Endothelial cell of umbilical vein (primary cell): ENCODE measurements around the gene TRMO. TPM values are rescaled to one million over a fixed set of nuclear protein-coding genes. Genes with fewer than 3 reads are reported as not detected.

Source experiments
- BruUV-seq: library from RNA; stranded (reverse); fragments of 400-500 nt; replicated peaks from 2 replicates; lab custom pipeline; 2021; lab: Mats Ljungman, UMichigan
- CTCF ChIA-PET: fragments of 300-600, 350-600 bp; sonication (Branson Sonifier 250); formaldehyde crosslinking; loops from one replicate; lab custom pipeline; 2021; ENCODE audit warnings: antibody characterized with exemption, inconsistent platforms; lab: Charles Lee
- POLR2A ChIA-PET: fragments of 300-600, 350-600 bp; sonication (Branson Sonifier 250); formaldehyde crosslinking; loops from one replicate; lab custom pipeline; 2021; ENCODE audit warnings: antibody characterized with exemption, inconsistent platforms; lab: Charles Lee
- DNase-seq: peaks from one replicate; pipeline ENCODE4 v3.0.0-alpha.2; 2011; ENCODE audit warnings: low read depth, low spot score
- FAIRE-seq: peaks from 2 replicates; lab custom pipeline; 2011; peaks lifted over from hg19 to GRCh38; lab: Jason Lieb, UNC
- H2AFZ ChIP-seq: 2 replicates; pipeline ENCODE4 v1.6.0; 2012; ENCODE audit warnings: low read depth, low read length, control low read depth, inconsistent platforms
- H3K27ac ChIP-seq: 2 replicates; pipeline ENCODE4 v1.5.1; 2011; ENCODE audit warnings: low read depth, mild to moderate bottlenecking, control low read depth, low read length, moderate library complexity; ENCODE audit not compliant: insufficient read depth
- H3K27me3 ChIP-seq, 2 experiments: 2 replicates each; pipeline versions ENCODE4 v1.6.0 to v1.6.1; 2011; ENCODE audit warnings: low read length in 2 of 2, mixed read lengths in 1 of 2; ENCODE audit not compliant: control insufficient read depth in 2 of 2, insufficient read depth in 2 of 2
- H3K36me3 ChIP-seq, 2 experiments: 2 replicates in 1 of 2; 3 replicates in 1 of 2; pipeline ENCODE4 v1.5.1; 2011; ENCODE audit warnings: low read length in 2 of 2, mild to moderate bottlenecking in 1 of 2, moderate library complexity in 1 of 2; ENCODE audit not compliant: control insufficient read depth in 2 of 2, insufficient read depth in 2 of 2; ENCODE audit errors: extremely low read depth in 1 of 2
- H3K4me1 ChIP-seq: 3 replicates; pipeline ENCODE4 v1.5.1; 2011; ENCODE audit warnings: mild to moderate bottlenecking, low read length; ENCODE audit not compliant: control insufficient read depth, insufficient read depth; ENCODE audit errors: extremely low read depth
- H3K4me2 ChIP-seq: 2 replicates; pipeline ENCODE4 v1.6.1; 2011; ENCODE audit warnings: low read length, control low read depth, mixed read lengths; ENCODE audit not compliant: insufficient read depth
- H3K4me3 ChIP-seq, 3 experiments: fragments of 200-600 bp in 1 of 3; sonication (generic), shearing (Covaris generic) in 1 of 3; replicated peaks in 1 of 3; 2 replicates each; pipeline ENCODE4 v1.5.1; 2011 to 2016; ENCODE audit warnings: control low read depth in 3 of 3, low read length in 3 of 3, mild to moderate bottlenecking in 2 of 3, inconsistent platforms in 1 of 3, low read depth in 1 of 3, moderate library complexity in 1 of 3; ENCODE audit not compliant: insufficient read depth in 1 of 3
- H3K79me2 ChIP-seq: 2 replicates; pipeline ENCODE4 v1.6.0; 2012; ENCODE audit warnings: low read length, inconsistent platforms; ENCODE audit not compliant: control insufficient read depth, insufficient read depth
- H3K9ac ChIP-seq: replicated peaks from 2 replicates; pipeline ENCODE3; 2011; ENCODE audit warnings: low read length, control low read depth; ENCODE audit not compliant: insufficient read depth; ENCODE audit errors: extremely low read depth
- H3K9me1 ChIP-seq: replicated peaks from 3 replicates; pipeline ENCODE4 v1.6.0; 2011; ENCODE audit warnings: mild to moderate bottlenecking, low read length; ENCODE audit not compliant: control insufficient read depth, insufficient read depth; ENCODE audit errors: extremely low read depth
- H3K9me3 ChIP-seq: replicated peaks from 2 replicates; pipeline ENCODE4 v1.5.1; 2012; ENCODE audit warnings: low read length, inconsistent platforms; ENCODE audit not compliant: control insufficient read depth, insufficient read depth
- H4K20me1 ChIP-seq: replicated peaks from 2 replicates; pipeline ENCODE3; 2011; ENCODE audit warnings: mild to moderate bottlenecking, low read length; ENCODE audit not compliant: control insufficient read depth, insufficient read depth; ENCODE audit errors: extremely low read depth
- EZH2 ChIP-seq: IDR thresholded peaks from 2 replicates; pipeline ENCODE4 v1.6.1; 2012; ENCODE audit warnings: borderline replicate concordance, low read depth, mild to moderate bottlenecking, moderate library complexity, low read length, inconsistent platforms; ENCODE audit not compliant: severe bottlenecking
- FOS ChIP-seq: IDR thresholded peaks from 2 replicates; pipeline ENCODE4 v1.6.1; 2011; ENCODE audit warnings: mild to moderate bottlenecking, low read length, moderate library complexity, borderline replicate concordance; ENCODE audit not compliant: insufficient read depth
- GATA2 ChIP-seq: IDR thresholded peaks from 2 replicates; pipeline ENCODE4 v1.7.0; 2011; ENCODE audit warnings: low read depth, mild to moderate bottlenecking, moderate library complexity, mixed read lengths, low read length; ENCODE audit not compliant: insufficient read length, insufficient read depth
- JUN ChIP-seq: IDR thresholded peaks from 2 replicates; pipeline ENCODE4 v1.6.1; 2011; ENCODE audit warnings: borderline replicate concordance, low read depth; ENCODE audit not compliant: insufficient read length, insufficient read depth
- MYC ChIP-seq: IDR thresholded peaks from one replicate; pipeline ENCODE4 v1.6.1; 2011; ENCODE audit warnings: mild to moderate bottlenecking, low read depth, low read length
- POLR2A ChIP-seq: IDR thresholded peaks from 2 replicates; pipeline ENCODE4 v1.6.1; 2012; ENCODE audit warnings: low read depth, mild to moderate bottlenecking, control low read depth, low read length
- POLR2AphosphoS5 ChIP-seq: IDR thresholded peaks from 2 replicates; pipeline ENCODE4 v1.6.1; 2012; ENCODE audit warnings: low read depth, mild to moderate bottlenecking, control low read depth, low read length, moderate library complexity; ENCODE audit not compliant: insufficient read depth
- dilution Hi-C: fragments of 300-500 bp; cut with MboI; formaldehyde crosslinking; loops from one replicate; pipeline ENCODE4 v1.15.0; 2019; ENCODE audit warnings: low sequenced_read_pairs; ENCODE audit not compliant: extremely low pct_ligation_motif_present
- intact Hi-C: fragments of 100-400 bp; cut with micrococcal nuclease; formaldehyde crosslinking; loops from one replicate; pipeline ENCODE4 v1.10.0; 2022
- polyA plus RNA-seq, 4 experiments: library from polyadenylated mRNA; depleted of rRNA in 3 of 4; stranded (reverse) in 3 of 4; unstranded in 1 of 4; fragments of >200 nt; gene quantifications; 2 replicates each; pipeline versions ENCODE4 v1.2.1 to v1.2.3, GENCODE V29; 2011 to 2012; ENCODE audit warnings: missing spikeins in 1 of 4
- total RNA-seq: library from RNA; stranded (reverse); gene quantifications from 2 replicates; pipeline ENCODE4 v1.2.3, GENCODE V29; 2021
- TF ChIP-seq, protein P1 (sequence below): IDR thresholded peaks from 2 replicates; pipeline ENCODE4 v1.6.1; 2011; ENCODE audit not compliant: insufficient read depth, insufficient read length
- TF ChIP-seq, protein P2 (sequence below), 2 donors: IDR thresholded peaks; 1 replicate in 1 of 2; 2 replicates in 1 of 2; pipeline ENCODE4 v1.5.1; 2011; ENCODE audit warnings: low read length in 2 of 2, mild to moderate bottlenecking in 2 of 2, moderate library complexity in 2 of 2, control low read depth in 1 of 2, inconsistent platforms in 1 of 2, low read depth in 1 of 2; ENCODE audit not compliant: insufficient read depth in 1 of 2; ENCODE audit errors: extremely low read depth in 1 of 2

Gene TRMO
- total and polyA plus RNA-seq, 2 donors (not counting 3 experiments of a cell fraction or from before 2014, with no cell fraction given): 10.1 to 11.9 TPM

DNA sequence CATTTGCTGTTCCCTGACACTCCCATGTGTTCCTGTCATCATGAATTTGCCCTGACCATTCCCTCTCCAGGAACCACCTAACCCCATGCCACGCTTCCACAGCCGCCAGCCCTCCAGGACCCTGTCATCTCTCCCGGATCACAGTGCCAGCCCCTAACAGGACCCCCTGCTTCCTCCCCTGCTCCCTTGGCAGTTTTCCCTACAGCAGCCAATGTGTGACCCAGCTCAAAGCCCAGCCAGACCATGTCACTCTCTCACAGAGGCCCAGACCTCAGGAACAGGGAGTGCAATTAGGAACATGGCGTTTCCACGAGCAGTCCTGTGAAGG lies 61.2 kb downstream of the TRMO start:
- no peaks in the 10 kb centered on the region for H3K4me1 ChIP-seq
- H3K36me3 ChIP-seq: no peaks in the 10 kb centered on the region
- dilution Hi-C loops: no loop called here
- ChIA-PET CTCF (interaction anchor here (1.8 kb wide), 1 partner anchor 39 kb away, joined by 6 read pairs; no protein-coding TSS in a partner anchor), POLR2A (no interaction called here)
- H3K9me1 ChIP-seq: no peaks in the 10 kb centered on the region
- intact Hi-C loops: no loop called here
- no peak overlapping the region for H2AFZ ChIP-seq
- no peaks in the 10 kb centered on the region for H3K9me3 ChIP-seq
- H4K20me1 ChIP-seq: no peaks in the 10 kb centered on the region
- no TSS peak for BruUV-seq
- FAIRE-seq (no peak), DNase-seq (no peak)
- H3K79me2 ChIP-seq: no peaks in the 10 kb centered on the region
- peaks cover 57 to 73% of the 10 kb centered on the region in 2 experiments for H3K27me3 ChIP-seq
- H3K4me2 ChIP-seq: no peak overlapping the region
- H3K4me3 ChIP-seq: no peak overlapping the region
- H3K9ac ChIP-seq: no peak overlapping the region
- H3K27ac ChIP-seq: no peak overlapping the region
- TF ChIP-seq MYC (no peak), JUN (no peak), POLR2AphosphoS5 (no peak), EZH2 (no peak), FOS (no peak), GATA2 (no peak), POLR2A (no peak)
- TF ChIP-seq, protein P1, sequence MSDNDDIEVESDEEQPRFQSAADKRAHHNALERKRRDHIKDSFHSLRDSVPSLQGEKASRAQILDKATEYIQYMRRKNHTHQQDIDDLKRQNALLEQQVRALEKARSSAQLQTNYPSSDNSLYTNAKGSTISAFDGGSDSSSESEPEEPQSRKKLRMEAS: no peak
- TF ChIP-seq, protein P2, sequence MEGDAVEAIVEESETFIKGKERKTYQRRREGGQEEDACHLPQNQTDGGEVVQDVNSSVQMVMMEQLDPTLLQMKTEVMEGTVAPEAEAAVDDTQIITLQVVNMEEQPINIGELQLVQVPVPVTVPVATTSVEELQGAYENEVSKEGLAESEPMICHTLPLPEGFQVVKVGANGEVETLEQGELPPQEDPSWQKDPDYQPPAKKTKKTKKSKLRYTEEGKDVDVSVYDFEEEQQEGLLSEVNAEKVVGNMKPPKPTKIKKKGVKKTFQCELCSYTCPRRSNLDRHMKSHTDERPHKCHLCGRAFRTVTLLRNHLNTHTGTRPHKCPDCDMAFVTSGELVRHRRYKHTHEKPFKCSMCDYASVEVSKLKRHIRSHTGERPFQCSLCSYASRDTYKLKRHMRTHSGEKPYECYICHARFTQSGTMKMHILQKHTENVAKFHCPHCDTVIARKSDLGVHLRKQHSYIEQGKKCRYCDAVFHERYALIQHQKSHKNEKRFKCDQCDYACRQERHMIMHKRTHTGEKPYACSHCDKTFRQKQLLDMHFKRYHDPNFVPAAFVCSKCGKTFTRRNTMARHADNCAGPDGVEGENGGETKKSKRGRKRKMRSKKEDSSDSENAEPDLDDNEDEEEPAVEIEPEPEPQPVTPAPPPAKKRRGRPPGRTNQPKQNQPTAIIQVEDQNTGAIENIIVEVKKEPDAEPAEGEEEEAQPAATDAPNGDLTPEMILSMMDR (IDR thresholded peaks at IDR 0.05; ENCODE audit: extremely low read depth in 1 of 2, insufficient read depth in 1 of 2, low read depth in 1 of 2, low read length in 2 of 2): no peak
